GM23338 (cell line): ENCODE data around the gene DEFB126.

Experiments
- ETS1 ChIP-seq: IDR thresholded peaks from 2 replicates; pipeline ENCODE4 v1.6.1; 2016; ENCODE audit warnings: antibody characterized with exemption
- EZH2 ChIP-seq: fragments of 200-600 bp; sonication (generic); IDR thresholded peaks from one replicate; pipeline ENCODE4 v1.8.0; 2017; ENCODE audit warnings: antibody characterized with exemption, mild to moderate bottlenecking, low read depth; ENCODE audit not compliant: unreplicated experiment
- EZH2phosphoT487 ChIP-seq: fragments of 200-600 bp; sonication (generic); IDR thresholded peaks from one replicate; pipeline ENCODE4 v1.8.1; 2018; ENCODE audit warnings: antibody characterized with exemption; ENCODE audit not compliant: unreplicated experiment
- POLR2AphosphoS5 ChIP-seq: IDR thresholded peaks from 2 replicates; pipeline ENCODE4 v1.6.1; 2016; ENCODE audit warnings: antibody characterized with exemption, low read depth
- ZNF331 ChIP-seq: fragments of 250-450 bp; sonication (Bioruptor Pico); IDR thresholded peaks from 2 replicates; pipeline ENCODE4 v1.5.0; 2020; ENCODE audit warnings: low read depth, mild to moderate bottlenecking, moderate library complexity
- TF ChIP-seq, protein P1 (sequence below), 2 experiments: fragments of 200-600 bp in 1 of 2; sonication (generic) in 1 of 2; conservative IDR thresholded peaks; 2 replicates each; pipeline versions ENCODE4 v1.5.1 to v1.6.1; 2016 to 2017; ENCODE audit warnings: antibody characterized with exemption in 2 of 2, low read depth in 2 of 2, mild to moderate bottlenecking in 2 of 2, moderate library complexity in 1 of 2
- TF ChIP-seq, protein P2 (sequence below): IDR thresholded peaks from one replicate; pipeline ENCODE4 v1.6.1; 2018; ENCODE audit warnings: antibody characterized with exemption; ENCODE audit not compliant: unreplicated experiment
- TF ChIP-seq, protein P3 (sequence below): fragments of 250-450 bp; sonication (Bioruptor Pico); IDR thresholded peaks from 2 replicates; pipeline ENCODE4 v1.5.0; 2020; ENCODE audit warnings: mild to moderate bottlenecking, moderate library complexity

DNA sequence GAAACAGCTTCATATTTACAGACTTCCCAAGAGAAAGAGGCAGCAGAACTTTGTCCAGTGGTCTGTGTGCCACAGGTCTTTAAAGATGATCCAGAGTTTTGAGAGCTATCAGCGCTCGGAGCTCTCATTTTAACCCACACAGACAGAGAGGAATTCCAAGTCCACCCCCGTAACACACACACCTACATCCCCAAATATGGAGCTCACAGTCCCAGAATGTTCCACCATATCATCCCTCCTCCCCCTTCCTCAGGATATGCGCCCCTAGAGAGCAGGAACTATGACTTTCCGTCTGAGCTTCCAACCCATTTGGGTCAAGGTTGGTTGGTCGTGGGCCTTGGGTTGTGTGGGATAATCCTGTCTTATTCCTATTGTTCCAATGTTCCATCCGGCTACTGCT, 47.2 kb downstream of the DEFB126 start, which contains the start of gene DEFB128:
- TF ChIP-seq EZH2 (no peak), ETS1 (no peak), POLR2AphosphoS5 (no peak), EZH2phosphoT487 (no peak), ZNF331 (CRISPR knock-in tag) (no peak)
- TF ChIP-seq, protein P1, sequence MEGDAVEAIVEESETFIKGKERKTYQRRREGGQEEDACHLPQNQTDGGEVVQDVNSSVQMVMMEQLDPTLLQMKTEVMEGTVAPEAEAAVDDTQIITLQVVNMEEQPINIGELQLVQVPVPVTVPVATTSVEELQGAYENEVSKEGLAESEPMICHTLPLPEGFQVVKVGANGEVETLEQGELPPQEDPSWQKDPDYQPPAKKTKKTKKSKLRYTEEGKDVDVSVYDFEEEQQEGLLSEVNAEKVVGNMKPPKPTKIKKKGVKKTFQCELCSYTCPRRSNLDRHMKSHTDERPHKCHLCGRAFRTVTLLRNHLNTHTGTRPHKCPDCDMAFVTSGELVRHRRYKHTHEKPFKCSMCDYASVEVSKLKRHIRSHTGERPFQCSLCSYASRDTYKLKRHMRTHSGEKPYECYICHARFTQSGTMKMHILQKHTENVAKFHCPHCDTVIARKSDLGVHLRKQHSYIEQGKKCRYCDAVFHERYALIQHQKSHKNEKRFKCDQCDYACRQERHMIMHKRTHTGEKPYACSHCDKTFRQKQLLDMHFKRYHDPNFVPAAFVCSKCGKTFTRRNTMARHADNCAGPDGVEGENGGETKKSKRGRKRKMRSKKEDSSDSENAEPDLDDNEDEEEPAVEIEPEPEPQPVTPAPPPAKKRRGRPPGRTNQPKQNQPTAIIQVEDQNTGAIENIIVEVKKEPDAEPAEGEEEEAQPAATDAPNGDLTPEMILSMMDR (conservative IDR thresholded peaks at IDR 0.05; ENCODE audit: low read depth in 2 of 2): no peak
- TF ChIP-seq, protein P2, sequence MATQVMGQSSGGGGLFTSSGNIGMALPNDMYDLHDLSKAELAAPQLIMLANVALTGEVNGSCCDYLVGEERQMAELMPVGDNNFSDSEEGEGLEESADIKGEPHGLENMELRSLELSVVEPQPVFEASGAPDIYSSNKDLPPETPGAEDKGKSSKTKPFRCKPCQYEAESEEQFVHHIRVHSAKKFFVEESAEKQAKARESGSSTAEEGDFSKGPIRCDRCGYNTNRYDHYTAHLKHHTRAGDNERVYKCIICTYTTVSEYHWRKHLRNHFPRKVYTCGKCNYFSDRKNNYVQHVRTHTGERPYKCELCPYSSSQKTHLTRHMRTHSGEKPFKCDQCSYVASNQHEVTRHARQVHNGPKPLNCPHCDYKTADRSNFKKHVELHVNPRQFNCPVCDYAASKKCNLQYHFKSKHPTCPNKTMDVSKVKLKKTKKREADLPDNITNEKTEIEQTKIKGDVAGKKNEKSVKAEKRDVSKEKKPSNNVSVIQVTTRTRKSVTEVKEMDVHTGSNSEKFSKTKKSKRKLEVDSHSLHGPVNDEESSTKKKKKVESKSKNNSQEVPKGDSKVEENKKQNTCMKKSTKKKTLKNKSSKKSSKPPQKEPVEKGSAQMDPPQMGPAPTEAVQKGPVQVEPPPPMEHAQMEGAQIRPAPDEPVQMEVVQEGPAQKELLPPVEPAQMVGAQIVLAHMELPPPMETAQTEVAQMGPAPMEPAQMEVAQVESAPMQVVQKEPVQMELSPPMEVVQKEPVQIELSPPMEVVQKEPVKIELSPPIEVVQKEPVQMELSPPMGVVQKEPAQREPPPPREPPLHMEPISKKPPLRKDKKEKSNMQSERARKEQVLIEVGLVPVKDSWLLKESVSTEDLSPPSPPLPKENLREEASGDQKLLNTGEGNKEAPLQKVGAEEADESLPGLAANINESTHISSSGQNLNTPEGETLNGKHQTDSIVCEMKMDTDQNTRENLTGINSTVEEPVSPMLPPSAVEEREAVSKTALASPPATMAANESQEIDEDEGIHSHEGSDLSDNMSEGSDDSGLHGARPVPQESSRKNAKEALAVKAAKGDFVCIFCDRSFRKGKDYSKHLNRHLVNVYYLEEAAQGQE: no peak
- TF ChIP-seq, protein P3, sequence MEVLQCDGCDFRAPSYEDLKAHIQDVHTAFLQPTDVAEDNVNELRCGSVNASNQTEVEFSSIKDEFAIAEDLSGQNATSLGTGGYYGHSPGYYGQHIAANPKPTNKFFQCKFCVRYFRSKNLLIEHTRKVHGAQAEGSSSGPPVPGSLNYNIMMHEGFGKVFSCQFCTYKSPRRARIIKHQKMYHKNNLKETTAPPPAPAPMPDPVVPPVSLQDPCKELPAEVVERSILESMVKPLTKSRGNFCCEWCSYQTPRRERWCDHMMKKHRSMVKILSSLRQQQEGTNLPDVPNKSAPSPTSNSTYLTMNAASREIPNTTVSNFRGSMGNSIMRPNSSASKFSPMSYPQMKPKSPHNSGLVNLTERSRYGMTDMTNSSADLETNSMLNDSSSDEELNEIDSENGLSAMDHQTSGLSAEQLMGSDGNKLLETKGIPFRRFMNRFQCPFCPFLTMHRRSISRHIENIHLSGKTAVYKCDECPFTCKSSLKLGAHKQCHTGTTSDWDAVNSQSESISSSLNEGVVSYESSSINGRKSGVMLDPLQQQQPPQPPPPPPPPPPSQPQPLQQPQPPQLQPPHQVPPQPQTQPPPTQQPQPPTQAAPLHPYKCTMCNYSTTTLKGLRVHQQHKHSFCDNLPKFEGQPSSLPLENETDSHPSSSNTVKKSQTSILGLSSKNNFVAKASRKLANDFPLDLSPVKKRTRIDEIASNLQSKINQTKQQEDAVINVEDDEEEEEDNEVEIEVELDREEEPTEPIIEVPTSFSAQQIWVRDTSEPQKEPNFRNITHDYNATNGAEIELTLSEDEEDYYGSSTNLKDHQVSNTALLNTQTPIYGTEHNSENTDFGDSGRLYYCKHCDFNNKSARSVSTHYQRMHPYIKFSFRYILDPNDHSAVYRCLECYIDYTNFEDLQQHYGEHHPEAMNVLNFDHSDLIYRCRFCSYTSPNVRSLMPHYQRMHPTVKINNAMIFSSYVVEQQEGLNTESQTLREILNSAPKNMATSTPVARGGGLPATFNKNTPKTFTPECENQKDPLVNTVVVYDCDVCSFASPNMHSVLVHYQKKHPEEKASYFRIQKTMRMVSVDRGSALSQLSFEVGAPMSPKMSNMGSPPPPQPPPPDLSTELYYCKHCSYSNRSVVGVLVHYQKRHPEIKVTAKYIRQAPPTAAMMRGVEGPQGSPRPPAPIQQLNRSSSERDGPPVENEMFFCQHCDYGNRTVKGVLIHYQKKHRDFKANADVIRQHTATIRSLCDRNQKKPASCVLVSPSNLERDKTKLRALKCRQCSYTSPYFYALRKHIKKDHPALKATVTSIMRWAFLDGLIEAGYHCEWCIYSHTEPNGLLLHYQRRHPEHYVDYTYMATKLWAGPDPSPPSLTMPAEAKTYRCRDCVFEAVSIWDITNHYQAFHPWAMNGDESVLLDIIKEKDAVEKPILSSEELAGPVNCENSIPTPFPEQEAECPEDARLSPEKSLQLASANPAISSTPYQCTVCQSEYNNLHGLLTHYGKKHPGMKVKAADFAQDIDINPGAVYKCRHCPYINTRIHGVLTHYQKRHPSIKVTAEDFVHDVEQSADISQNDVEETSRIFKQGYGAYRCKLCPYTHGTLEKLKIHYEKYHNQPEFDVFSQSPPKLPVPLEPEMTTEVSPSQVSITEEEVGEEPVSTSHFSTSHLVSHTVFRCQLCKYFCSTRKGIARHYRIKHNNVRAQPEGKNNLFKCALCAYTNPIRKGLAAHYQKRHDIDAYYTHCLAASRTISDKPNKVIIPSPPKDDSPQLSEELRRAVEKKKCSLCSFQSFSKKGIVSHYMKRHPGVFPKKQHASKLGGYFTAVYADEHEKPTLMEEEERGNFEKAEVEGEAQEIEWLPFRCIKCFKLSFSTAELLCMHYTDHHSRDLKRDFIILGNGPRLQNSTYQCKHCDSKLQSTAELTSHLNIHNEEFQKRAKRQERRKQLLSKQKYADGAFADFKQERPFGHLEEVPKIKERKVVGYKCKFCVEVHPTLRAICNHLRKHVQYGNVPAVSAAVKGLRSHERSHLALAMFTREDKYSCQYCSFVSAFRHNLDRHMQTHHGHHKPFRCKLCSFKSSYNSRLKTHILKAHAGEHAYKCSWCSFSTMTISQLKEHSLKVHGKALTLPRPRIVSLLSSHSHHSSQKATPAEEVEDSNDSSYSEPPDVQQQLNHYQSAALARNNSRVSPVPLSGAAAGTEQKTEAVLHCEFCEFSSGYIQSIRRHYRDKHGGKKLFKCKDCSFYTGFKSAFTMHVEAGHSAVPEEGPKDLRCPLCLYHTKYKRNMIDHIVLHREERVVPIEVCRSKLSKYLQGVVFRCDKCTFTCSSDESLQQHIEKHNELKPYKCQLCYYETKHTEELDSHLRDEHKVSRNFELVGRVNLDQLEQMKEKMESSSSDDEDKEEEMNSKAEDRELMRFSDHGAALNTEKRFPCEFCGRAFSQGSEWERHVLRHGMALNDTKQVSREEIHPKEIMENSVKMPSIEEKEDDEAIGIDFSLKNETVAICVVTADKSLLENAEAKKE: no peak
